Smooth muscle cell (in vitro differentiated cells): Measurements from ENCODE around the gene HS2ST1. TPM values are rescaled to one million over a fixed set of nuclear protein-coding genes. Genes with fewer than 3 reads are reported as not detected.
"Not testable (repeated sequence)": the region's sequence is repeated elsewhere in the genome, so short reads cannot be mapped to it uniquely, and the experiment has no call there.

Source experiments
- DNase-seq: peaks from one replicate; lab custom pipeline; 2025; ENCODE audit not compliant: unreplicated experiment; lab: John Stamatoyannopoulos, UW
- H2AFZ ChIP-seq: fragments of 200-600 bp; sonication (generic); 2 replicates; pipeline ENCODE4 v1.6.0; 2016; ENCODE audit warnings: antibody characterized with exemption, low read depth, mild to moderate bottlenecking
- H3F3A ChIP-seq: fragments of 200-600 bp; sonication (generic); 2 replicates; pipeline ENCODE4 v1.6.0; 2017; ENCODE audit warnings: antibody characterized with exemption, low read depth
- H3K27ac ChIP-seq: fragments of 200-600 bp; sonication (generic); 2 replicates; pipeline ENCODE4 v1.5.1; 2016; ENCODE audit warnings: low read depth, mild to moderate bottlenecking
- H3K27me3 ChIP-seq: fragments of 200-600 bp; sonication (generic); 2 replicates; pipeline ENCODE4 v1.6.1; 2016; ENCODE audit warnings: low read depth, mild to moderate bottlenecking
- H3K36me3 ChIP-seq: fragments of 200-600 bp; sonication (generic); 2 replicates; pipeline ENCODE4 v1.5.1; 2016; ENCODE audit warnings: low read depth
- H3K4me1 ChIP-seq: fragments of 200-600 bp; sonication (generic); 2 replicates; pipeline ENCODE4 v1.5.1; 2016; ENCODE audit warnings: low read depth
- H3K4me2 ChIP-seq: fragments of 200-600 bp; sonication (generic); 2 replicates; pipeline ENCODE4 v1.6.0; 2016; ENCODE audit warnings: mild to moderate bottlenecking
- H3K4me3 ChIP-seq: fragments of 200-600 bp; sonication (generic); 2 replicates; pipeline ENCODE4 v1.5.1; 2016; ENCODE audit warnings: mild to moderate bottlenecking
- H3K79me2 ChIP-seq: fragments of 200-600 bp; sonication (generic); 2 replicates; pipeline ENCODE4 v1.6.0; 2016; ENCODE audit warnings: low read depth, mild to moderate bottlenecking
- H3K9ac ChIP-seq: fragments of 200-600 bp; sonication (generic); 2 replicates; pipeline ENCODE4 v1.6.0; 2016; ENCODE audit warnings: low read depth
- H3K9me3 ChIP-seq: fragments of 200-600 bp; sonication (generic); replicated peaks from 2 replicates; pipeline ENCODE4 v1.5.1; 2016; ENCODE audit warnings: low read depth
- H4K20me1 ChIP-seq: fragments of 200-600 bp; sonication (generic); 2 replicates; pipeline ENCODE4 v1.6.0; 2016; ENCODE audit warnings: low read depth
- WGBS: methylation state at CpG from one replicate; pipeline ENCODE4 v1.1.7; 2016; ENCODE audit warnings: low lambda C conversion rate; 5-methylcytosine and 5-hydroxymethylcytosine counted together
- polyA plus RNA-seq: library from polyadenylated mRNA; unstranded; fragments of >200 nt; fragmentation: Nextera tagmentation; extraction: Ambion mirVana; gene quantifications from 2 replicates; pipeline ENCODE4 v1.2.1, GENCODE V29; 2016
- total RNA-seq: library from RNA; depleted of rRNA; stranded (reverse); fragments of >200 nt; gene quantifications from 2 replicates; pipeline ENCODE4 v1.2.3, GENCODE V29; 2014
- TF ChIP-seq, protein P1 (sequence below): fragments of 200-600 bp; sonication (generic); IDR thresholded peaks from 2 replicates; pipeline ENCODE4 v1.5.1; 2017; ENCODE audit warnings: borderline replicate concordance, mild to moderate bottlenecking, antibody characterized with exemption; ENCODE audit not compliant: insufficient read depth, poor library complexity, severe bottlenecking

Gene HS2ST1
- total and polyA plus RNA-seq, 2 experiments from 2014 or later, result 14.6 to 35.6 TPM

DNA sequence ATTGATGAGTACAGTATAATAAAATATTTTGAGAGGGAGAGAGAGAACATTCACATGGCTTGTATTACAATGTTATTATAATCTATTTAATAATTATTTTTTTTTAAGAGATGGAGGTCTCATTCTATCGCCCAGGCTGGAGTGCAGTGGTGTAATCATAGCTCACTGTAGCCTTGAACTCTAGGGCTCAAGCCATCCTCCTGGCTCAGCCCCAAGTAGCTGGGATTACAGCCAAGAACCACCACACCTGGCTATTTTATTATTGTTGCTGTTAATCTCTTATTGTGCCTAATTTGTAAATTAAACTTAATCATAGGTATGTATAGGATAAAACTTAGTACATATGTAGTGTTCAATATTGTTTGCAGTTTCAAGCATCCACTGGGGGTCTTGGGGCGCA is 57.8 kb downstream of the HS2ST1 start:
- H3K79me2 ChIP-seq, result peaks cover 64% of the 10 kb centered on the region
- H3F3A ChIP-seq, result no peaks in the 10 kb centered on the region
- 98% methylated on average over 2 of the region's 2 CpGs for WGBS
- no peak overlapping the region for H3K27ac ChIP-seq
- no peak overlapping the region for H3K9ac ChIP-seq
- TF ChIP-seq, protein P1, sequence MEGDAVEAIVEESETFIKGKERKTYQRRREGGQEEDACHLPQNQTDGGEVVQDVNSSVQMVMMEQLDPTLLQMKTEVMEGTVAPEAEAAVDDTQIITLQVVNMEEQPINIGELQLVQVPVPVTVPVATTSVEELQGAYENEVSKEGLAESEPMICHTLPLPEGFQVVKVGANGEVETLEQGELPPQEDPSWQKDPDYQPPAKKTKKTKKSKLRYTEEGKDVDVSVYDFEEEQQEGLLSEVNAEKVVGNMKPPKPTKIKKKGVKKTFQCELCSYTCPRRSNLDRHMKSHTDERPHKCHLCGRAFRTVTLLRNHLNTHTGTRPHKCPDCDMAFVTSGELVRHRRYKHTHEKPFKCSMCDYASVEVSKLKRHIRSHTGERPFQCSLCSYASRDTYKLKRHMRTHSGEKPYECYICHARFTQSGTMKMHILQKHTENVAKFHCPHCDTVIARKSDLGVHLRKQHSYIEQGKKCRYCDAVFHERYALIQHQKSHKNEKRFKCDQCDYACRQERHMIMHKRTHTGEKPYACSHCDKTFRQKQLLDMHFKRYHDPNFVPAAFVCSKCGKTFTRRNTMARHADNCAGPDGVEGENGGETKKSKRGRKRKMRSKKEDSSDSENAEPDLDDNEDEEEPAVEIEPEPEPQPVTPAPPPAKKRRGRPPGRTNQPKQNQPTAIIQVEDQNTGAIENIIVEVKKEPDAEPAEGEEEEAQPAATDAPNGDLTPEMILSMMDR, result no peak
- no peak overlapping the region for H3K4me3 ChIP-seq
- H4K20me1 ChIP-seq, result peaks cover 34% of the 10 kb centered on the region
- H3K36me3 ChIP-seq, result no peaks in the 10 kb centered on the region
- H3K27me3 ChIP-seq, result no peaks in the 10 kb centered on the region
- no peak overlapping the region for H3K4me2 ChIP-seq
- DNase-seq, result no peak
- no peaks in the 10 kb centered on the region for H3K4me1 ChIP-seq
- H2AFZ ChIP-seq, result no peak overlapping the region
- H3K9me3 ChIP-seq, result no peaks in the 10 kb centered on the region

DNA sequence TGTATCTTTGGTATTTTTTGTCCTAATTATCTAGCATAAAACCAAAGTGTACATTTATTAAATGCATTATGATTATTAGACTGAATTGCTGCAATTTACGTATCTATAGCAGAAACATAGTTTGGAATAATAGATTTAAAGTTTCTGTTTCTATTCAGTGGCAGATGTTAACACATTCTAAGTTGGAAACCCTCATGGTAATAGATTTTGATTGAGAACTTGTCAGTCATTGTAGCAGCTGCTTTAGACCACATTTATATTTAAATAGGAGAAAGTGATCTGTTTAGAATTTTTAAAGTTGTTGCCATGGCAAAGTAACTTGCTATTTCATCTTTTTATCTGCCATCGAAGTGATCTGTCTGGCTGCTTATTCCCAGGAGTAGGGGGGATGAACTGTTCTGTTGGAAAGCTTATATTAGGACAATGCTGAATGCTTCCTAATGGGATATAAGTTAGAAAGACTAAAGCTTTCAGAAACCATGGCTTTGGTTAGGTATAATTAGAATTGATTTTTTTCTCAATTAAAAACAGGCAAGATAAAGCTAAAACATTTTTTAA is 61.6 kb downstream of the HS2ST1 start:
- H3K9me3 ChIP-seq, result no peaks in the 10 kb centered on the region
- H3F3A ChIP-seq, result no peaks in the 10 kb centered on the region
- H3K4me3 ChIP-seq, result no peak overlapping the region
- peaks cover 56% of the 10 kb centered on the region for H3K79me2 ChIP-seq
- 78% methylated on average over 2 of the region's 2 CpGs for WGBS
- TF ChIP-seq, protein P1, result no peak
- no peaks in the 10 kb centered on the region for H3K36me3 ChIP-seq
- H4K20me1 ChIP-seq, result peaks cover 35% of the 10 kb centered on the region
- H3K9ac ChIP-seq, result no peak overlapping the region
- no peak overlapping the region for H2AFZ ChIP-seq
- DNase-seq, result no peak
- no peaks in the 10 kb centered on the region for H3K27me3 ChIP-seq
- H3K4me2 ChIP-seq, result no peak overlapping the region
- H3K4me1 ChIP-seq, result no peaks in the 10 kb centered on the region
- H3K27ac ChIP-seq, result no peak overlapping the region

DNA sequence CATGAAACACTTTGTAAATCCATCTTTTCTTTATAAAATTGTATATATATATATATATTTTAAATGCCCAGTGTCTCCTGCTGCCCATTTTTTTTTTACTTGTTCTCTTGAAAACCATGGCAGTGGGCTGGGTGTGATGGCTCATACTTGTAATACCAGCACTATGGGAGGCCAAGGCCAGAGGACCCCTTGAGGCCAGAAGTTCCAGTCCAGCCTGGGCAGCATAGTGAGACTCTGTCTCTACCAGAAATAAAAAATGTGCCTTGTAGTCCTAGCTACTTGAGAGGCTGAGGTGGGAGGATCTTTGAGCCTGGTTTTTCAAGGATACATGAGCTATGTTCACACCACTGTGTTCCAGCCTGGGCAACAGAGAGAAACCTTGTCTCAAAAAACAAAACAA is 62.2 kb downstream of the HS2ST1 start:
- TF ChIP-seq, protein P1, result no peak
- Histone ChIP-seq H3K4me3 (no peak overlapping the region), H3K79me2 (peaks cover 54% of the 10 kb centered on the region), H3K9ac (no peak overlapping the region), H3K27me3 (no peaks in the 10 kb centered on the region), H2AFZ (no peak overlapping the region), H3K27ac (no peak overlapping the region), H4K20me1 (peaks cover 35% of the 10 kb centered on the region), H3K36me3 (no peaks in the 10 kb centered on the region), H3F3A (no peaks in the 10 kb centered on the region), H3K4me2 (no peak overlapping the region), H3K9me3 (no peaks in the 10 kb centered on the region), H3K4me1 (no peaks in the 10 kb centered on the region)
- no peak for DNase-seq

DNA sequence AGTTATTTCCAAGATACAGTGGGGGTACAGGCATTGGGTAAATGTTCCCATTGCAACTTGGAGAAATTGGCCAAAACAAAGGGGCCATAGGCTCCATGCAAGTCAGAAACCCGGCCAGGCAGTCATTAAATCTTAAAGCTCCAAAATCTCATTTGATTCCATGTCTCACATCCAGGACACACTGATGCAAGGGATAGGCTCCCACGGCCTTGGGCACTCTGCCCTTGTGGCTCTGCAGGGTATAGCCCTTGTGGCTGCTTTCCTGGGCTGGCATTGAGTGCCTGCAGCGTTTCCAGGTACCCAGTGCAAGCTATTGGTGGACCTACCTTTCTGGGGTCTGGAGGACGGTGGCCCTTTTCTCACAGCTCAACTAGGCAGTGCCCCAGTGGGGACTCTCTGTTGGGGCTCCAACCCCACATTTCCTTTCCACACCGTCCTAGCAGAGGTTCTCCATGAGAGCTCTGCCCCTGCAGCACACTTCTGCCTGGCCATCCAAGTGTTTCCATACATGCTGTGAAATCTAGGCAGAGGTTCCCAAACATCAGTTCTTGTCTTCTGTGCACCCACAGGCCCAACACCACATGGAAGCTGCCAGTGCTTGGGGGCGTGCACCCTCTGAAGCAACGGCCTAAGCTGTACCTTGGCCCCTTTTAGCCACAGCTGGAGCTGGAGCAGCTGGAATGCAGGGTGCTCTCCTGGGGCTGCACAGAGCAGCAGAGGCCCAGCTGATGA is 67.2 kb downstream of the HS2ST1 start:
- Histone ChIP-seq H3K79me2 (peaks cover 17% of the 10 kb centered on the region), H3K4me1 (no peaks in the 10 kb centered on the region), H3F3A (no peaks in the 10 kb centered on the region), H3K9ac (no peak overlapping the region), H3K4me2 (no peak overlapping the region), H3K4me3 (no peak overlapping the region), H2AFZ (no peak overlapping the region), H4K20me1 (peaks cover 12% of the 10 kb centered on the region), H3K36me3 (no peaks in the 10 kb centered on the region), H3K9me3 (no peaks in the 10 kb centered on the region), H3K27ac (no peak overlapping the region), H3K27me3 (no peaks in the 10 kb centered on the region)
- WGBS, result 95% methylated on average over 7 of the region's 7 CpGs
- DNase-seq, result no peak
- TF ChIP-seq, protein P1, result no peak

DNA sequence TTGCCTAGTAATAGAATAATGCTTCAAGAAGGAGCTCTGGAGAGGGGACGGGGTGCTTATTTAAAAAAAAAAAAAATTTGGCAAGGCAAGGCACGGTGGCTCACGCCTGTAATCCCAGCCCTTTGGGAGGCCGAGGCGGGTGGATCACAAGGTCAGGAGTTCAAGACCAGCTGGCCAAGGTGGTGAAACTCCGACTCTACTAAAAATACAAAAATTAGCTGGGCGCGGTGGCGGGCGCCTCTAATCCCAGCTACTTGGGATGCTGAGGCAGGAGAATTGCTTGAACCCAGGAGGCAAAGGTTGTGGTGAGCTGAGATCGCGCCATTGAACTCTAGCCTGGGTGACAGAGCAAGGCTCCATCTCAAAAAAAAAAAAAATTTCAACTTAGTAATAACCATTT is 69.2 kb downstream of the HS2ST1 start:
- H3K27me3 ChIP-seq, H3F3A ChIP-seq, H3K4me3 ChIP-seq, H3K9ac ChIP-seq, H3K4me2 ChIP-seq, H3K4me1 ChIP-seq, H3K27ac ChIP-seq, H2AFZ ChIP-seq, H3K9me3 ChIP-seq, DNase-seq, H3K36me3 ChIP-seq: not testable (repeated sequence)
- WGBS, result 99% methylated on average over 12 of the region's 12 CpGs
- peaks cover 12% of the 10 kb centered on the region for H4K20me1 ChIP-seq
- peaks cover 11% of the 10 kb centered on the region for H3K79me2 ChIP-seq
